ENCODE measurements around the gene DCAF6.

The DCAF6 gene

DNA sequence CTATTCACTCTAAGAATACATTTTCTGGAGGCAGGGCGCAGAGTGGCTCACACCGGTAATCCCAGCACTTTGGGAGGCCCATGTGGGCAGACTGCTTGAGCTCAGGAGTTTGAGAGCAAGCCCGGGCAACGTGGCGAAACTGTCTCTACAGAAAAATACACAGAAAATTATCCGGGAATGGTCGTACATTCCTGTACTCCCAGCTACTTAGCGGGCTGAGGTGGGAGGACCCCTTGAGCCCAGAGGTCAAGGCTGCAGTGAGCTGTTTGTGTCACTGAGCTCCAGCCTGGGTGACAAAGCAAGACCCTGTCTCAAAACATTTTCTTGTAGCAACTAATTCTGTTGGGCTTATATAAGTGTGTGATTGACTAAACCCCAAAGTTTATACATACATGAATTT, 169.8 kb downstream of the DCAF6 start:
- DNase-seq (ENCODE audit: low read depth in 2 of 2), result no peak

DNA sequence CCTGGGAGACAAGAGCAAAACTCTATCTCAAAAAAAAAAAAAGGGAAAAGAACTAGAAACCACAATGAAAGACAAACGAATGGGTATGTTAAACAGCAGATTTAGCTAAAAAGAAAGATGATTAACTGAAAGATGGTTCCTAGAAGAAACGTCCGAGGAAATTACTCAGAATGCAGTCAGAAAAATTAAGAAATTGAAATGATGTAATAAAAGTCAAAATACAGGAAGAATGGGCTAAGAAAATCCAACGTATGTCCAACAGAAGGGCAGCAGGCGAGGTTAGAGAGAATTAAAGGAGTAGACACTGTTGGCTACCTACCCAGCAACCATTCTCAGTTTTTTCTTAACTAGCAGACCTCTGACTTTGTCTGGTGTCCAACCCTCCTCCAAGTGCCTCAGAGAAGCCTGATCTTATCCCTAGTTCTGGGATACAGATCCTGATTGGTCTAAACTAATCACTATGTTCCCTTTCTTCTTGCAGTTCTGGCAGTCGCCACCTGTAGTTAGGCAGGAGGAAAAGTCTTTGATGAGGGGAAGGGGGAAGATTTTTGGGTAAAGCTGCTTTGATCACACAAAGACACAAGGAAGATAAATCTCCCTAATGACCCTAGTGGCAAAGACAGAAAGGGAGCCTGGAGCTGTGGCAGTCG, 174.5 kb downstream of the DCAF6 start:
- DNase-seq (ENCODE audit: low read depth in 2 of 2), result no peak

DNA sequence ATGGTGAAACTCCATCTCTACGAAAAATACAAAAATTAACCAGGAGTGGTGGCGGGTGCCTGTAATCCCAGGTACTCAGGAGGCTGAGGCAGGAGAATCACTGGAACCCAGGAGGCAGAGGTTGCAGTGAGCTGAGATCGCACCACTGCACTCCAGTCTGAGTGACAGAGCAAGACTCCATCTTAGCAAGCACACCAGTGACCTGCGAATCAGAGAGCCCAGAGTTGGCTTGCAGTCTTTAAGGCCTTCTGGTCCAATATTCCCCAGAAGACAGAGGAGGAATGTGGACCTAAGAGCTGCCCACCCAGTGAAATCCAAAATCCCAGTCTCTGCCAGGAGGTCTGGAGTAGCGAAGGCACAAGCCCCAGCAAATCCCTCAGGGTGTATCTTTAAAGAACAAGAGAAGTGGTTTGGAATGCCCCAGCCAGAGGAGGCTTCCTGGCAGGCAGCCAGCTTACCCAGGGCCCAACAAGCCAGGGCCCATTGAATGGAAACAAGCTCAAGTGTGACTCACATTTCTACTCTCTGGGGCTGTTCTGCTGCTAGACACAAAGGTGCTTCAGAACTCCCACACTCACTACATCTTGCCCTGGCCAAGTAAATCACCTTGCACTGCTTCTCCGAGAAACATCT, 176.3 kb downstream of the DCAF6 start:
- DNase-seq (ENCODE audit: low read depth in 2 of 2), result peak in 1 of 2 donors; percentile 17

DNA sequence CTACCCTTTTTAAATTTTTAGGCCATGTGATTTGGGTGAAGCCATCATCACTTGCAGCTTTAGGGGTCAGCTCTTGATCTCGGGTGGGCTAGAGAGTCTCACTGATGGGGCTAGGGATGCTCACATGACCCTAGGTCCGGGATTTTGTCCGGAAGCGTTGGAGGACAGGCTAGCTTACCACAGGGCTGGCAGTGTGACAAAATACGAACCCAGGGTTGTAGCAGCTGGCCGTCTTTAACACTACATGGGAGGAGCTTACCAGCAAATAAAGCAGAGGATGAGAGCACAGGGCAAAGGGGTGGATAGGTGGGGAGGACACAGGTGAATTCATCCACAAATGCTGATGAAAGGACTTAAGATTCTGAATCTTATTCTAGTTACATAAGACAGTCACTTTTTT, 178.4 kb downstream of the DCAF6 start:
- DNase-seq (ENCODE audit: low read depth in 2 of 2), result no peak

DNA sequence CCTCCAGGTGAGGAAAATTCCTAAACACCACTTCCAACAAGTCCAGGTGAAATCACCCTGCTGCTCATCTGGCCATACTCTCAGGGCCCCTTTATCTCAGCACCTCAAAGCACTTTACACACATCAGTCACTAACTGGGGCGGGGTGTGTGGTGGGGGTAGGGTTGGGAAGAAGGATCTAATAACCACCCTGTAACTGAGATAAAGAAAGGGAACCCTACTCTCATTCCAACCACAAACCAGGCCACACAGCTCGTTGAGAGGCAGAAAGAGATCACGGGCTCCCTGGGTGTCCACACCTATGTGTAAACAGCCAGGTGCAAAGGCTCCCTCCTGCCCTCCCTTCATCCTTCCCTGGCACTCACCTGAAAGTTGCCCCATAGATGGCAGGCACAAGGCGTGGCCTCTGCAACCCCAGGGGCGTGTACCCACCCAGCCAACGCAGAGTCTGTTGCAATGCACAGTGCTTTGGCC, 179.9 kb downstream of the DCAF6 start:
- DNase-seq (ENCODE audit: low read depth in 2 of 2), result no peak

DNA sequence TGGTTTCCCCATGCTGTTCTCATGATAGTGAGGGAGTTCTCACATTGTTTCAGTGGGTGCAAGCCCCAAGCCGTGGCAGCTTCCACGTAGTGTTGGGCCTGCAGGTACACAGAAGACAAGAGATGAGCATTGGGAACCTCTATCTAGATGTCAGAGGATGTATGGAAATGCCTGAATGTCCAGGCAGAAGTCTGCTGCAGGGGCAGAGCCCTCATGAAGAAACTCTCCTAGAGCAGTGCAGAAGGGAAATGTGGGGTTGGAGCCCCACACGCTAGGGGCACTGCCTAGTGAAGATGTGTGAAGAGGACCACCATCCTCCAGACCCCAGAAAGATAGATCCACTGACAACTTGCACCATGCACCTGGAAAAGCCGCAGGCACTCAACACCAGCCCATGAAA, 183.3 kb downstream of the DCAF6 start:
- no peak for DNase-seq (ENCODE audit: low read depth in 2 of 2)

DNA sequence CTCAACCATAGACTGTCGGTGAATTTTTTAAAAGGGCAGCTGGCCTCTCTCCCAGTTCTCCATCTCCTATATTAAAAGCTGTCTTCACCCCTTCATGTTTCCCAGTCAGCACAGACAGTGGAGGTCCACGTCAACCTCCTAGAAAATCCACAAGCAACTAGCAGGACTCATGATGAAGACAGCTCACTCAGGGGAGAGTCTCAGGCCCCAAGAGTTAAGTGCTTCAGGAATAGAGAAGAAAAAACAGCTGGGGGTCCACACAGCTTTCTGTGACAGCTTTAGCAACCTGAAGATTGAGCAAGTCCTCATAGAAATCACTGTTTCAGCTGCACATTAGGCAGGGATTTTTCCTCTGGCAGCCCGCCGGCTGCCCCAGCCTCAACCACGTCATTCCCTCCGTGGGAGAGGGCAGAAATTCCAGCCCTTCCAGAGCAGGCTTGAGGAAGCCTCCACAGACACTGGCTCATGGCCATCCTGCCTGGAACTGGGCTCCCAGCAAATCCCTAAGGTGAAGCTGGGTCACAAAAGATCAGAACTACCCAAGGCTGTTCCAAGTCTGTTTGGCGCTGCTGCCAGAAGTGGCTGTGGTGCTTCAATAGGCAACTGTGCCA, 185.0 kb downstream of the DCAF6 start:
- no peak for DNase-seq (ENCODE audit: low read depth in 2 of 2)

DNA sequence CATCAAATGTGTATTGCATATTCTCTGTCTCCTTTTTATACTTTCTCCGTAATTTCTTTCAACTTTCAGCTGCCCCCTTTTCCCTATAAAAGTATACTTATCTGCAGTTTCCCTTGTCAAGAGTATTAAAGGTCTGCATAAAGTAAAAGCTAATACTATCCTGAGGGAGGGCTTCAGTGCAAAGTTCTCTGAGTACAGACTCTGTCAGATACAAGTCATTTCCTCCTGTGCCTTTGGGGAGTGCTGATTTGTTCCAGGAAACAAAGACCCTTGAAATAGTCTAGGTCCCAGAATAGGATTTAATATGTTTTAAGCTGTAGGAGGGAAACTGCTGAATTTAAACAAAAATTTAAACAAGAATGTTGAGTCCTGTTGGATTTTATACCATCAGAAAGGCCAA, 188.6 kb downstream of the DCAF6 start:
- DNase-seq (ENCODE audit: low read depth in 2 of 2), result no peak

All from stimulated activated CD8-positive, alpha-beta memory T cell treated with anti-CD3 and anti-CD28 coated beads, Interleukin-2, amount 100 ng/mL, for 1 hour (primary cell).